Islet precursor cell (in vitro differentiated cells): Measurements from ENCODE around the gene TNNI3.
"Not testable (repeated sequence)": the region's sequence is repeated elsewhere in the genome, so short reads cannot be mapped to it uniquely, and the experiment has no call there.

ENCODE experiments used
- DNase-seq: peaks from one replicate; pipeline ENCODE4 v3.0.0-alpha.2; 2018

Gene TNNI3

GRCh38 chr19:55172741-55173140 lies 15.2 kb upstream of the TNNI3 start:
- DNase-seq: peak; percentile 60

DNA sequence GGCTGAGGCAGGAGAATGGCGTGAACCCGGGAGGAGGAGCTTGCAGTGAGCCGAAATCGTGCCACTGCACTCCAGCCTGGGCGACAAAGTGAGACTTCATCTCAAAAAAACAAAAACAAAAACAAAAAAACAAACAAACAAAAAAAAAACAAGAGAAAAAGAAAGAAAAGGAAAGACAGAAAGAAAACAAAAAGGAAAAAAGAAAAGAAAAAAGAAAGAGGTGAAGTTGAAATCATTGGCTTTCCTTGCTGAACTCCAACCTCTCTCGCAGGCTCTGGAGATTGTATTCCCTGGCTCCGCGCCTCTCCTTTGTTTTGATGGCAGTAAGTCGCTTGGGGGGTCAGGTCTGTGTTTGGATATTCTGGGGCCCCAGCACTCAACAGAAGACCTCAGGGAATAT lies 14.8 kb upstream of the TNNI3 start:
- not testable (repeated sequence) for DNase-seq

DNA sequence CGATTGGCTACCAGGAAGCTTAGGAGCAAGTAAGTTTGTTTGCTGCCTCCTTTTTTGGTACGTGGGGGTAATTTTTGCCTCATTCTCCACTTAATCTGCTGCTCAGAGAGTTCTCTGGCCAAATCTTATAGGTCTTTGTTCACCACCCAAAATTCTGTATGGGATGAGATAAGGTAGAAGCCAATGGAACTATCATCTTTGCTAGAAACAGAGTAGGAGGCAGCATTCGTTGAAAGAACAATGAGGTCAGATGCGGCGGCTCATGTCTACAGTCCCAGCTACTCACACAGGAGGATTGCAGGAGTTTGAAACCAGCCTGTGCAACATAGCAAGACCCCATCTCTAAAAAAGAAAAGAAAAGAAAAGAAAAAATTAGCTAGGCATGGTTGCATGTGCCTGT lies 13.9 kb upstream of the TNNI3 start:
- DNase-seq: no peak

GRCh38 chr19:55169136-55169535 lies 11.6 kb upstream of the TNNI3 start:
- DNase-seq: no peak

DNA sequence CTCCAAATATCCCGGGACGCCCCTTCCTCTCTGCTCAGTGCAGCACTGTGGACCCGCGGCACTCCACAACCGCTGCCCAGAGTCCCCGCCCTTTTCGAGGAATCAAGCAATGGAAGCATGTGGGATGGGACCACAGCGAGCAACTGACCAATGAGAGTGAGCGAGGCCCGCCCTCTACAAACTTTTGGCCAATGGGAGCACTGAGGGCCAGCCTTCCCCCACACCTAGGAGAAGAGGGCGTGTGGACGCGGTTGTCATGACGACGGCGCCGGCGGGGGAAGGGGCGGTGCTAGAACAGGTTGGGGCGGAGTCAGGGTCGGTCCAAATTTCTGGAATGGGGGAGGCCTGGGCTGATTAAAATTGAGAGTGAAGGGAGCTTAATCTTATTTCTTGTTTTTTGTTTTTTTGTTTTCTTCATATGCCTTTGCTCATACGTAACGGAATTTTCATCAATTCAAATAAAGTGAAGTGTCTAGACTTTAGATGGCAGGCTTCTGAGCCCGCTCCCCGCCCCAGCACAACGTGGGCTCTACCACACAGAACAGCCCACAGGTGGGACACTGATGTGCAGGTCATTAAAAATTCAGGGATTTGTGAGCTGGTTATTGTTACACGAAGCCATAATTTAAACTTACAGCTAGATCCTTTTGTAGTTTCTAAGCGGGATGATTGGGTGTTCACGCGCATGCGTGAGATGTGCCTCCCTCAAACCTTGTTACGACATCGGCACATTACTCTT lies 9.2 kb upstream of the TNNI3 start, which contains the start of gene DNAAF3:
Gene DNAAF3 (minus strand): TSS at position 84 of the 739 bp plus-strand sequence. CDS start 200 bp downstream, outside the sequence.
- peak; percentile 99 for DNase-seq

DNA sequence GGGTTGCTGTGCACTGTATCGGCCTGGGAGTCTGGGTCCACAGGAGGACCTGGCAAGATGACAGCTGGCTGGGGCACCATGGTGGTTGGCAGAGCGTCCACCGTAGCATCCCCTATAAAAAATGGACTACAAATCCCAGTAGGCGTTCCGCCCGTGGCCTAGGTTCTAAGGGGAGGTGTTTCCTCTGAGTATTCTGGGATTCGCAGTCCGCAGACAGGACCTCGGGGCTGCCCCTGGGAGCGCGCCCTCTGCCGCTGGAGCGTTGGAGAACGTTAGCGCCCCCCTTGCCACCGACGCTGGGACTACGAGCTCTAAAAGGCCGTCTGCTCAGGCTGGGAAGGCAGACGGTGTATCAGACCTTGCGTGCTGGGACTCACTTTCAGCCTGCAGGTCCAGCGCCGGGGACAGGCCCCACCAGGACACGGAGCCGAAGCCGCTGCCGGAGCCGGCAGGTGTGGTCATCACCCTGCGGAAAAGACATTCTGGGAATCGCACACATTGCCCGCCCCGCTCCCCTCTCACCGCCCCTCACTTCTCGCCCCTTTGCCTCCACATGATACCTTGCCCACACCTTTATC lies 8.5 kb upstream of the TNNI3 start:
- DNase-seq: peak; percentile 91

DNA sequence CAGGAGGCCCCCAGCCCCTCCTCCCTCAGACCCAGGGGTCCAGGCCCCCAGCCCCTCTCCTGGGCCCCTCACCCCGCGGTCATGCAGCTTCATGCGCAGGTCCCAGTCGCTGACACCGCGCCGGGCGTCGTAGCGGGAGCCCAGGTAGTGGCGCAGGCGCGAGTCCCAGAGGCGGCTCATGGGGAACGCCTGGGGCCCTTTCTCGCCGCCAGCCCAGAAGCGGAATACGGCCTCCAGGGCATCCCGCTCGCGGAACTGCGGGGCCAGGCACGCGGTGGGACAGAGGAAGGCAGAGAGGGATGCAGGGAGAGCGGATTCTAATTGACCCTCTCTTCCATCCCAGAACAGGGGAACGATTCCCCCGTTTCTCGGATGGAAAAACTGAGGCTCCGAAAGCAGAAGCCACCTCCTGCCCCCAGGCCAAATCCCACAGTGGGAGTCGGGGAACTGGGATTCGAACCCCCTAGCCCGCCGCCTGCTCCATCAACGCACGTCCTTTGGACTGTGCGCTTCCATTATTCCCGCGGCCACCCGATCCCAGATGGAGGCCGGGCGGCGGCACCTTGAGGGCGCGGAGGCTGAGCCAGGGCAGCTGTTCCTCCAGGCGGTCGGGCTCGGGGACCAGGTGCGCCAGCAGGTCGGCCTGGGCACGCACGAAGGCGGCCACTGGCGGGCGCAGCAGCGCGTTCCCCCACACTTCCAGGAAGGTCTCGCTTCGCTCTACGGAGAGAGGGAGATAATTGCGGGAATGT lies 4.2 kb upstream of the TNNI3 start:
- no peak for DNase-seq

DNA sequence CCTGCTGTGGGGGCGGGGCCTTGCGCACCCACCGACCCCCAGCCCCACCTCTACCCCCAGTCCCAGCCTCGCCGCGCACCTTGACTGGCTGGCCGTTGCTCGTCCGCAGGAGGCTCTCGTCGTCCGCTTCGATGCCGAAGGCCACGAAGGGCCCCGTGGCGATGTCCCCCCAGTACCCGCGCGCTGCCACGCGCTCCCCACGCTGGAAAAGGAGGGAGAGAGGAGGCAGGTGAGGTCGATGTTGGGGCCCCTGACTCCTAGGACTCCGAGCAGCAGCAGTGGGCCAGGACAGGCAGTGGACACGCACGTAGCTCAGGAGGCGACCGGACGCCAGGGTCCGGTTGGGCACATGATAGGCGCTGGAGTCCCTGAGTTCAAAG lies 3.4 kb upstream of the TNNI3 start:
- DNase-seq: no peak

DNA sequence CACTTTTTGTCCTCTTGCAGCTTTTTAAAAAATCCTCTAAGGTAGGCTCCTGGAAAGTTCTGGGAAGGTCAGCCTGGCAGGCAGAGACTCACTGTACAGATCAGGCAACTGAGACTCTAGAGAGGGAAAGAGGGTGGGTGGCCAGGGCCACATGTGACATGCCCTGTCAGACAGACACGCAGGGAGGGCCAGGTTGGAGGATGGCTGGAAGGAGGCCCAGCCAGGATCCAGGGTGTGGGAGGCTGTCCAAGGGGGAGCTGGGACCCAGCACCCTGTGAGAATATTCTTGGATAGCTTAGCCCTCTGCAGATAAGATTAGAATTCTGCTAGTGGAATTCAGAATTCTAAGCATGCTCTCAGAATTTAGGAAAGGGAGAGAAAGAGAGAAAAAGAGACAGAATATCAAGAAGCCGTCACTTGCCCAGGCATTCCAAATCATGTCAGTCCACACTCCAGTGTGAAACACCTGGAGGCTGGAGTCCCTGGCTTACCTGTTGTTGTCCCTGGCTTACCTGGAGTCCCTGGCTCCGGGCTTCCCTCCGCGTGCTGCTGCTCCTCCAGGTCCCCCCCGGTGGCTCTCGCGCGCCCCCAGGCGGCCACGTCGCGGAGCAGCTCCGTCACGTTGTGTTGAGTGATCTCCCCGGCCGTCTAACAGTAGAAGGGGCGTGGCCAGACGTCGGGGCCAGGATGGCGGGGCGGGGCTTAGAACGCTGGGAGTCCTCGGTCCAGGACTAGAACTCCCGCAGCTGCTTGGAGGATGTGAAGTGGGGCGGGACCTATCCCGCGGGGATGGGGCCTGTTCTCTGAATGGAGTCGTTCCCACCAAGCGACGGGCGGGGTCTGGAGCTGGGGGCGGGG lies 2.8 kb upstream of the TNNI3 start:
- peak; percentile 97 for DNase-seq

DNA sequence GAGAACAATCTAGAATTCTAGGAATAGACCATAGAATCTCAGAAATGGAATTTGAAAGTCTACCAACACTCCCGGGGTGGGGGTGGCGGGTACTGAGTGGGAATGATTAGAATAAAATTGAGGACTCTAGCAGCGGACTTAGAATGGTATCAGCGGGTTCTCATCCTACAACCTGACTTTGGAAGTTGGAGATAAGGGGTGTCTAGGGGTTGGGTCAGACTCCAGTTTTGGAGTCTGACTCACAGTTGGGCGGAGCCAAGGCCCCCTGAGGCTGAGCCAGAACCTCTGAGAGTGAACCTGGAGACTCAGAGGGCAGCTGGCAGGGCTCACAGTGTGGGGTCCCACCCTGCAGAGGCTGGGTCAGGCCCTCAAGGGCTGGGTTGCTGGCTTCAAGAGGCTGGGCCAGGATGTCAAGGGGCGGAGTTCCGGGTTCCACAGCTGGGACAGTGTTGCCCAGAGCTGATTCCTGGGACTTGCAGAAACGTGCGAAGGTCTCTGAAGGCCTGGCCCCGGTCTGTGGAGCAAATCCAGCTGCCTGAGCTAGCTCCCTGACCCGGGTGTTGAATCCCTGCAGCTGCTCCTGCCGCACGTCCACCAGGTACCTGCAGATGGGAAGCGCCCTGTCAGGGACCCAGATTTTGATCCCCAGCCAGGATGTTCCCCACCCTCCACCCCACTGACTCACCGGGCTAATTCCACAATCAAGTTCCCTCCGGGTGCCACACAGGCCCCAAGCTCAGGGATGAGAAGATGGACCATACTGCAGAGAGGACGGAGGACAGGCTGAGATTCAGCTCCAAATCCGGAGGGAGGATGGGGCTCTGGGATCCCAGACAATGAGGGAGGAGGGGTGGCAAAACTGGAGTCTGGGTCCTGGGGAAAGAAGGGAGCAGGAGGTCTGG lies 1.6 kb upstream of the TNNI3 start:
- DNase-seq: peak; percentile 77

DNA sequence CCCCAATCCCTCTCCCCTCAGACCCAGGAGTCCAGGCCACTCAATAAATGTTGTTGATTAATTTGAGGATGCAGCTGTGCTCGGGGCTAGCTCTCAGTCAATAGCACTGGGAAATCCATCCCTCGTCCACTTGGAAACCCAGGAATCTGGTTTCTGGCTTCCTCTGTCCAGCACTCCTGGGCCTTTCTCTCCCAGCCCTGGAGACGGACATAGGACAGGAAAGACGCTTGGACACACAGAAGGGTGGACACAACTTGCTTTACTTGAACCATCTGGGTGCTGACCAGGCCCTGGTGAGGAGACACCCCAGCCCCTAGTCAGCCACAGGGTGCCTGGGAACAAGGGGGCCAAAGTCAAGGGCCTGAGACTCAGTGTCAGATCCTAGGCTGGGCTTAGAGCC lies 891 bp upstream of the TNNI3 start:
- DNase-seq: no peak

DNA sequence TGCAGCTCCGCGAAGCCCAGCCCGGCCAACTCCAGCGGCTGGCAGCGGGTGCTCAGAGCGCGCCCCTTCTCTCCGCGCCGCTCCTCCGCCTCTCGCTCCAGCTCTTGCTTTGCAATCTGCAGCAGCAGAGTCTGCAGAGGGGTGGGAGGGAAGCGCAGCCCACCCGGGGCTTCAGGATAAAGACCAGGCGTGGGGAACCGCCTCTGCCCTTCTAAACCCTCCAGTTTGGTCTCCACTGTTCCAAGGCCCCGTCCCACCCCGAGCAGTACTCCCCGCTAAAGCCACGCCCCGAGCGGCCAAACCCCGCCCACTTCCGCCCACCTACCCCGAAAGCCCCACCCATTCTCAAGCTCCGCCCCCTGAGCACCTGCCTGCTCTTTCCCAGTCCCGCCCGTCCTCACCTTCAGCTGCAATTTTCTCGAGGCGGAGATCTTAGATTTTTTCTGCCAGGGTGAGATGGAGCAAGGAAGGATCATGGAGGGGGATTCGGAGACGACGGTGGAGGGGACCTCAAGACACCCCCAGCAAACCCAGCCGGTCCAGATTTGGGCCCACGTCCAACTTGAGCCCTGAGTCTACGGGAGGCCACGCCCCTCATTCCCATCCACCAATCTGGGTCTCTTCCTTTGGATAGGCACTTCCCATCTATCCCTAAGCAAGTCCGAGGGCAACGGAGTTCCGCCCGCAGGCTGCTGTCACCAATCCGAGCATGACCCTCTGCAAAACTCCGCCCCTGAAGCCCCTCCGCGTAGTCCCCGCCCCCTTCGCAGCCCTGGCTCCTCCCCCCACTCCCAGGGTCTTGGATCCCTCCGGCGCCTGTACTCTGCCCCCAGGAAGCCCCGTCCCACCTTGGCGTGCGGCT lies 1.1 kb downstream of the TNNI3 start:
- DNase-seq: peak; percentile 92

GRCh38 chr19:55155784-55156183 lies 1.7 kb downstream of the TNNI3 start:
- DNase-seq: not testable (repeated sequence)

GRCh38 chr19:55153652-55154264 lies 3.8 kb downstream of the TNNI3 start:
- DNase-seq: no peak

DNA sequence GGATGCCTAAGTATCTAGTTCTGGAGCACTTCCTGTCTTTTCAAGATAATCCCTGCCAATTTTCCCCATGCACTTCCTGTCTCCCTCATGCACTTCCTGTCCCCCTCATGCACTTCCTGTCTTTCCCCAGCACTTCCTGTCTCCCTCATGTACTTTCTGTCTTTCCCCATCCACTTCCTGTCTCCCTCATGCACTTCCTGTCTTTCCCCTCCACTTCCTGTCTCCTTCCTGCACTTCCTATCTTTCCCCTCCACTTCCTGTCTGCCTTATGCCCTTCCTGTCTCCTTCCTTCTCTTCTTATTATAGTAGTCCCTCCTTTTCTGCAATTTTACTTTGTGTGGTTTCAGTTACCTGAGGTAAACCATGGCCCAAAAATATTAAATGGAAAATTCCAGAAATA lies 5.5 kb downstream of the TNNI3 start:
- DNase-seq: no peak

DNA sequence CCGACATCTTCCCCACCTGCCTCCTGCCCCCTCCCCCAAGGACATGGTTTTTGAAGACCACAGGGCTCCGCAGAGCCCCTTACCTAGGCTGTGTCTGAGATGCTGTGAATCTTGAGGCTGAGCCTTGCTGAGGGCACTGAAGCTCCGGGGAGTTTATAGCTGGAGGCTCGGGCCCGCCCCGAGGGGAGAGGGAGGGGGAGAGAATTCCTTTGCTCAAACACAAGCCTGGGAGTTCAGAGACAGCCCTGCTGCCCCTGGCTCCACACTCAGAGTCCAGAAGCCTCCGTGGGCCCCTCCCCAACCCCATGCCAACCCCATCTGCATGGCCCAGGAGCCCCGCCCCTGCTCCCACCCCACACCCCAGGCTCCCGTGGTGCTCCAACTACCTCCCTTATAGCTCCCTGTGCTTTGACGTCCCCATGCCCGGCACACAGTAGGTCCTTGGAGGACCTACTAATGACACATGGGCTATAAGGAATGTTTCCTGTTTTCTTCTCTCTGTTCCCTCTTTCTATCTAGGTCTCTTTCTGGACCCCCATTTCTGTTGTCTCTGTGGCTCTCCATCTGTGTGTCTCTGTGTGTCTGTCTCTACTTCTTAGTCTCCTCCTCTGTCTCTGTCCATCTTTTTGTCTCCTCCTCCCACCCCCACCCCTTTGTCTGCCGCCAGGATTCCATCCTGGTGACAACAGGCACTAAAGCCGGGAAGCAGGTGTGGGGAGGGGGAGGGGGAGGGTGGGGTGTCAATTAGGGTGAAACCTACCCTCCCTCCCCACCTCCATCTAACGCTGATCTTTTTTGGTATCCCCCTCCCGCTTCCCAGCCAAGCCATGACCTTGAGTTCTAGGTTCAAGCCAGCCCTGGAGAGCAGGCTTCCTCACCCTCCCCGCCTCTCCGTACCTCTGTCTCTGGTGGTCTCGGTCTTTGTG lies 8.2 kb downstream of the TNNI3 start, which contains the start of gene TNNT1:
Gene TNNT1 (minus strand): TSS at position 129 of the 926 bp plus-strand sequence. CDS start 2,049 bp downstream, outside the sequence.
- DNase-seq: peak; percentile 85

- no peak for DNase-seq
These were observed 9.8 kb downstream of the TNNI3 start for GRCh38 chr19:55147545-55148251.

- DNase-seq: peak; percentile 90
These were observed 10.7 kb downstream of the TNNI3 start for GRCh38 chr19:55146705-55147273.
